ENCODE results near the gene REC8.

Gene REC8

DNA sequence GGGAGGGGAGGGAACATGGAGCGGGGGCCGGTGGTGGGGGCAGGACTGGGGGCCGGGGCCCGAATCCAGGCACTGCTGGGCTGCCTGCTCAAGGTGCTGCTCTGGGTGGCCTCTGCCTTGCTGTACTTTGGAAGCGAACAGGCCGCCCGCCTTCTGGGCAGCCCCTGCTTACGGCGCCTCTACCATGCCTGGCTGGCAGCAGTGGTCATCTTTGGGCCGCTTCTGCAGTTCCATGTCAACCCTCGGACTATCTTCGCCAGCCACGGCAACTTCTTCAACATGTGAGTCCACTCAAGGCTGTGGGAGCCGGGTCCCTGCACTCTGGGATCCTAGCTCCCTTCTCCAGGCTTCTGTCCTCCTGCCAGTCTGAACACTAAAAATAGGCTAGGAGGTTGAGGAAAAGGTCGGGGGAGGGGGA is 40.3 kb upstream of the REC8 start:
- Histone ChIP-seq H3K27ac (ENCODE audit: low read length) (no peak overlapping the region), H3K4me3 (ENCODE audit: low read depth in 1 of 2, low read length in 2 of 2) (no peak overlapping the region), H2AFZ (ENCODE audit: low read depth, low read length) (no peak overlapping the region), H3K9me3 (ENCODE audit: insufficient read depth, low read length, severe bottlenecking) (no peaks in the 10 kb centered on the region), H3K9ac (ENCODE audit: low read depth, low read length) (no peak overlapping the region; the same call in 1 of the 2 replicates), H3K4me2 (ENCODE audit: insufficient read depth, low read length) (no peak overlapping the region), H3K4me1 (ENCODE audit: insufficient read depth, low read length) (peaks cover 9% of the 10 kb centered on the region), H4K20me1 (ENCODE audit: insufficient read depth, low read length) (0 out of 2 replicates have a peak, but pooled peaks cover 2% of the 10 kb centered on the region), H3K36me3 (ENCODE audit: insufficient read depth, low read length) (no peaks in the 10 kb centered on the region; the same call in 1 of the 2 replicates), H3K79me2 (ENCODE audit: insufficient read depth, low read length) (peaks cover 6% of the 10 kb centered on the region), H3K27me3 (ENCODE audit: insufficient read depth, low read length, poor library complexity) (no peaks in the 10 kb centered on the region)
- TF ChIP-seq, protein P1, sequence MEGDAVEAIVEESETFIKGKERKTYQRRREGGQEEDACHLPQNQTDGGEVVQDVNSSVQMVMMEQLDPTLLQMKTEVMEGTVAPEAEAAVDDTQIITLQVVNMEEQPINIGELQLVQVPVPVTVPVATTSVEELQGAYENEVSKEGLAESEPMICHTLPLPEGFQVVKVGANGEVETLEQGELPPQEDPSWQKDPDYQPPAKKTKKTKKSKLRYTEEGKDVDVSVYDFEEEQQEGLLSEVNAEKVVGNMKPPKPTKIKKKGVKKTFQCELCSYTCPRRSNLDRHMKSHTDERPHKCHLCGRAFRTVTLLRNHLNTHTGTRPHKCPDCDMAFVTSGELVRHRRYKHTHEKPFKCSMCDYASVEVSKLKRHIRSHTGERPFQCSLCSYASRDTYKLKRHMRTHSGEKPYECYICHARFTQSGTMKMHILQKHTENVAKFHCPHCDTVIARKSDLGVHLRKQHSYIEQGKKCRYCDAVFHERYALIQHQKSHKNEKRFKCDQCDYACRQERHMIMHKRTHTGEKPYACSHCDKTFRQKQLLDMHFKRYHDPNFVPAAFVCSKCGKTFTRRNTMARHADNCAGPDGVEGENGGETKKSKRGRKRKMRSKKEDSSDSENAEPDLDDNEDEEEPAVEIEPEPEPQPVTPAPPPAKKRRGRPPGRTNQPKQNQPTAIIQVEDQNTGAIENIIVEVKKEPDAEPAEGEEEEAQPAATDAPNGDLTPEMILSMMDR (IDR thresholded peaks at IDR 0.05; ENCODE audit: borderline replicate concordance, extremely low read depth, low read length, poor library complexity, severe bottlenecking) = no peak
- TF ChIP-seq EZH2 (IDR thresholded peaks at IDR 0.05; ENCODE audit: borderline replicate concordance, low read depth, low read length, severe bottlenecking) = no peak
- ATAC-seq (ENCODE audit: insufficient read depth, low read depth) (no peak), DNase-seq (no peak)

DNA sequence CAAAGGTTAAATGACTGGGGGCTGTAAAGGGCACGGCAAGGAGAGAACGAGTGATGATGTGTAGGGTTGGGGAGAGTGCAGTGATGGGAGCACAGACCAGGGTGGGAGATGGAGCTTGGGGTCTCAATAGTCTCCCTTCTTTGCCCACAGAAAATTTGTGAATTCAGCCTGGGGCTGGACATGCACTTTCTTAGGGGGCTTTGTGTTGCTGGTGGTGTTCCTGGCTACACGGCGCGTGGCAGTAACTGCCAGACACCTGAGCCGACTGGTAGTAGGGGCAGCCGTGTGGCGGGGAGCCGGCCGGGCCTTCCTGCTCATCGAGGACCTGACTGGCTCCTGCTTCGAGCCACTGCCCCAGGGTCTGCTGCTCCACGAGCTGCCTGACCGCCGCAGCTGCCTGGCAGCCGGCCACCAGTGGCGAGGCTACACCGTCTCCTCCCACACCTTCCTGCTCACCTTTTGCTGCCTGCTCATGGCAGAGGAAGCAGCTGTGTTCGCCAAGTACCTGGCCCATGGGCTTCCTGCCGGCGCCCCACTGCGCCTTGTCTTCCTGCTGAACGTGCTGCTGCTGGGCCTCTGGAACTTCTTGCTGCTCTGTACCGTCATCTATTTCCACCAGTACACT is 39.7 kb upstream of the REC8 start:
- no peak for TF ChIP-seq EZH2 (IDR thresholded peaks at IDR 0.05; ENCODE audit: borderline replicate concordance, low read depth, low read length, severe bottlenecking)
- TF ChIP-seq, protein P1 (IDR thresholded peaks at IDR 0.05; ENCODE audit: borderline replicate concordance, extremely low read depth, low read length, poor library complexity, severe bottlenecking) = no peak
- Histone ChIP-seq H3K9ac (ENCODE audit: low read depth, low read length) (no peak overlapping the region; the same call in 1 of the 2 replicates), H3K4me2 (ENCODE audit: insufficient read depth, low read length) (no peak overlapping the region), H3K36me3 (ENCODE audit: insufficient read depth, low read length) (peaks cover 4% of the 10 kb centered on the region), H3K4me1 (ENCODE audit: insufficient read depth, low read length) (peaks cover 16% of the 10 kb centered on the region), H2AFZ (ENCODE audit: low read depth, low read length) (no peak overlapping the region), H3K9me3 (ENCODE audit: insufficient read depth, low read length, severe bottlenecking) (no peaks in the 10 kb centered on the region), H3K27me3 (ENCODE audit: insufficient read depth, low read length, poor library complexity) (no peaks in the 10 kb centered on the region), H3K27ac (ENCODE audit: low read length) (no peak overlapping the region), H3K79me2 (ENCODE audit: insufficient read depth, low read length) (peaks cover 12% of the 10 kb centered on the region), H3K4me3 (ENCODE audit: low read depth in 1 of 2, low read length in 2 of 2) (no peak overlapping the region), H4K20me1 (ENCODE audit: insufficient read depth, low read length) (peaks cover 7% of the 10 kb centered on the region; the same call in 1 of the 2 replicates)
- ATAC-seq (ENCODE audit: insufficient read depth, low read depth) = no peak
- DNase-seq = no peak

DNA sequence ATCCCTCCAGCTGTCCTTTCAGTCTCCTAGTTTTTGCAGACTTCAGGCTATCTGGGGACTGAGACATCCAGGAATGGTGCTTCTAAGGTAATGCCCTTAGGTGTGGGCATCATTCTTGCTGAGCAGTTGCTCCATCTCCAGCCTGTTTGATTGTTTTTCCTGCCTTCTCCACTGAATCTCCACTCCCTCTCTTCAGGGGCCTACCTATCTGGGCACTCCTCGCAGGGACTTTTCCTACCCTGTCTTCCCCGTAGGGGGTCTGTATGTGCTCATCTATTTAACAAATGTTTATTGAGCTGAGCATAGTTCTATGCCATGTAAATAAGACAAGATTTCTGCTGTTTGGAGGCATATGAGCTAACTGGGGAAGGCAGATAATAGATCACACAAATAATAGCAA is 38.9 kb upstream of the REC8 start:
- TF ChIP-seq, protein P1 (IDR thresholded peaks at IDR 0.05; ENCODE audit: borderline replicate concordance, extremely low read depth, low read length, poor library complexity, severe bottlenecking) = no peak
- TF ChIP-seq EZH2 (IDR thresholded peaks at IDR 0.05; ENCODE audit: borderline replicate concordance, low read depth, low read length, severe bottlenecking) = no peak
- Histone ChIP-seq H3K4me1 (ENCODE audit: insufficient read depth, low read length) (peaks cover 24% of the 10 kb centered on the region), H3K27ac (ENCODE audit: low read length) (no peak overlapping the region), H2AFZ (ENCODE audit: low read depth, low read length) (no peak overlapping the region), H3K4me3 (ENCODE audit: low read depth in 1 of 2, low read length in 2 of 2) (no peak overlapping the region), H4K20me1 (ENCODE audit: insufficient read depth, low read length) (peaks cover 15% of the 10 kb centered on the region; the same call in 1 of the 2 replicates), H3K79me2 (ENCODE audit: insufficient read depth, low read length) (peaks cover 20% of the 10 kb centered on the region), H3K9me3 (ENCODE audit: insufficient read depth, low read length, severe bottlenecking) (no peaks in the 10 kb centered on the region), H3K27me3 (ENCODE audit: insufficient read depth, low read length, poor library complexity) (no peaks in the 10 kb centered on the region), H3K36me3 (ENCODE audit: insufficient read depth, low read length) (peaks cover 12% of the 10 kb centered on the region), H3K4me2 (ENCODE audit: insufficient read depth, low read length) (no peak overlapping the region), H3K9ac (ENCODE audit: low read depth, low read length) (no peak overlapping the region)
- ATAC-seq (ENCODE audit: insufficient read depth, low read depth) = no peak
- no peak for DNase-seq

All from DND-41 (cell line).